DOHH2 (cell line): ENCODE measurements around the gene DBN1.

ENCODE experiments used
- EZH2phosphoT487 ChIP-seq: fragments of 200-600 bp; sonication (generic); IDR thresholded peaks from 2 replicates; pipeline ENCODE4 v1.6.1; 2017; ENCODE audit warnings: borderline replicate concordance, mild to moderate bottlenecking, antibody characterized with exemption, low read length, moderate library complexity, mixed read lengths
- TF ChIP-seq, protein P1 (sequence below): fragments of 200-600 bp; sonication (generic); IDR thresholded peaks from one replicate; pipeline ENCODE4 v1.5.1; 2014; ENCODE audit warnings: antibody characterized with exemption, mild to moderate bottlenecking, low read depth, low read length; ENCODE audit not compliant: poor library complexity, severe bottlenecking

DNA sequence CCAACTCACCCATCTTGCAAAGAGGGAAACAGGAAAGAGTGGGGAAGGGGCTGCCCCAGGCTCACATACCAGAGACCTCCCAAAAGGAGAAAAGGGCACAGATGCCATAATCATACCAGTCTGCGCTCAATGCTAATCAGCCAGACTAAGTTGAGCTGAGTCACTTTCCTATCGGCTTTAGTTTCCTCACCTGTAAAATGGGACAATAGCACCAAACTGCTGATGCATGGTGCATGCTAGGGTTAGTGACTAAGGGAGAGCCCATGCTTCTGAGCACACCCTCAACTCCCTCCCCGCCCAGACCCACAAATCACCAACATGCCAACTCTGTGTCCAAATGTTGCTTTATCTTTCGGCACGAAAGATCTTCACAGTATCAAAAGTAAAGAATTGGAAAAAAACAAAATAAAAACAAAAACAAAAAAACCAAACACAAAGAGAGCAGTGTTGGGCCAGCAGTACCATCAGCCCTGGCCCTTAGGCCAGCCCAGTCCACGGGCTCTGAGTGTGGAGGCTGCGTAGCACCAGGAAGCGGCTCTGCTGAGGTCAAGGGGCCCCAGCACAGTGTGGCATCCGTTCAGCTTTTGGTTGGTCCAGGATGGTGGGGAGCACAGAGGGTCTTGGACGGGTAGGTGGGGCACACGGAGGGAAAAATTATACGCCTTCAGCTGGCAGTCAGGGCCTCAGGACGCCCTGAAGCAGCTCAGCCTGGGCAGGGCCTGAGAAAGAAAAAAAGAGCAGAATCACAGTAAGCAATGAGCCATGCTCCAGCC, 46.2 kb upstream of the DBN1 start:
- TF ChIP-seq, protein P1, sequence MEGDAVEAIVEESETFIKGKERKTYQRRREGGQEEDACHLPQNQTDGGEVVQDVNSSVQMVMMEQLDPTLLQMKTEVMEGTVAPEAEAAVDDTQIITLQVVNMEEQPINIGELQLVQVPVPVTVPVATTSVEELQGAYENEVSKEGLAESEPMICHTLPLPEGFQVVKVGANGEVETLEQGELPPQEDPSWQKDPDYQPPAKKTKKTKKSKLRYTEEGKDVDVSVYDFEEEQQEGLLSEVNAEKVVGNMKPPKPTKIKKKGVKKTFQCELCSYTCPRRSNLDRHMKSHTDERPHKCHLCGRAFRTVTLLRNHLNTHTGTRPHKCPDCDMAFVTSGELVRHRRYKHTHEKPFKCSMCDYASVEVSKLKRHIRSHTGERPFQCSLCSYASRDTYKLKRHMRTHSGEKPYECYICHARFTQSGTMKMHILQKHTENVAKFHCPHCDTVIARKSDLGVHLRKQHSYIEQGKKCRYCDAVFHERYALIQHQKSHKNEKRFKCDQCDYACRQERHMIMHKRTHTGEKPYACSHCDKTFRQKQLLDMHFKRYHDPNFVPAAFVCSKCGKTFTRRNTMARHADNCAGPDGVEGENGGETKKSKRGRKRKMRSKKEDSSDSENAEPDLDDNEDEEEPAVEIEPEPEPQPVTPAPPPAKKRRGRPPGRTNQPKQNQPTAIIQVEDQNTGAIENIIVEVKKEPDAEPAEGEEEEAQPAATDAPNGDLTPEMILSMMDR, result no peak
- TF ChIP-seq EZH2phosphoT487, result no peak
